CD4-positive, alpha-beta T cell treated with Interleukin-17A for 4 hours (primary cell): ENCODE results near the gene FAM43A.

Experiments used
- DNase-seq: peaks from one replicate; pipeline ENCODE4 v3.0.0-alpha.2; 2020; ENCODE audit warnings: mixed read lengths

The FAM43A gene

GRCh38 chr3:194711913-194712312, 26.2 kb downstream of the FAM43A start:
- no peak for DNase-seq

DNA sequence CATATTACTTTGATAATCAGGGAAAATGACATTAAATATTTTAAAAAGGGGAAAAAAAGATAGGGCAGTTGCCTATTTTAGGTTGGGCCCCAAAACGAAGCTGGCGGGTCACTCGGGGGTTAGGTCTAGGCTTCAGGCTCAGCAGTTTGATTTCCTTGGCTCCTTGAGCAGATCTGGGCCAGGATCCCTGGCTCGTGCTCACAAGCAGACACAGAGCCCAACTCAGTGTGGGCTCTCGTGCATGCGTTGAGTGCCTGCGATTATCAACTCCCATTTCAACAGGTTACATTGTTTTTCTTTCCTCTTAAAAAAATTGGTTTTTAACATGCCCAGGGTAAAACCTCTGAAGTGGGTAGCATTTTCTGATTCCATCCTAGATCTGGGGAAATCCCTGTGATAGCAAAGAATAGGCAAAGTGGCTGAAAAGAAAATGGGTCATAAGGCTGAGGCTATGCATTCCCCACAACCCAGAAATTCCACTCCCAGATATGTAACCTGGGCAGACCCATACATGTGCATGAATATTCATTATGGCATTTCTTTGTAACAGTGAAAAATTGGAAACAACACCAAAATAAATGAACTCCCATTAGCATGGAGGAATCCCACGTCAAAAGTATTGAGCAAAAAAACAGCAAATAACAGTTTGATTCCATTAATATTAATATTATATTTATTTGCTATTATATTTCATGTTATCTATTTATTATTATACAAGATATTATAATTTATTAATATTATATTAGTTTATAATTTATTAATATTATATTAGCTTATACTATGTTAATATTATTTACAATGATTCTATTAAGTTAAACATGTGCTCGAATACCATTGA, 27.8 kb downstream of the FAM43A start:
- DNase-seq, result no peak

DNA sequence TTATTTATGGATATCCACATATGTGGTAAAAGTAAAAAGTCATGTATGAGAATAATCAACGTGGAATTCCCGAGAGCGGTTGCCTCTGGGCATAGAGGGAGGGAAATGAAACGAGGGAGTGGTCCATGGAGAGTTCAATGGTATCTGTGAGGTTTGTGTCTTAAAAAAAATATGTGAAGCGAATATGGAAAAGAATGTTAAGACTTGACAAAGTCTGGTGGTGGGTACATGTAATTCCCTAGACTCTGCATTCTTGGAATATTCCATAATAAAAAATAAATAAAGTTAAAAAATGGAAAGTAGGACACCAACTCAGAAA, 28.4 kb downstream of the FAM43A start:
- no peak for DNase-seq

DNA sequence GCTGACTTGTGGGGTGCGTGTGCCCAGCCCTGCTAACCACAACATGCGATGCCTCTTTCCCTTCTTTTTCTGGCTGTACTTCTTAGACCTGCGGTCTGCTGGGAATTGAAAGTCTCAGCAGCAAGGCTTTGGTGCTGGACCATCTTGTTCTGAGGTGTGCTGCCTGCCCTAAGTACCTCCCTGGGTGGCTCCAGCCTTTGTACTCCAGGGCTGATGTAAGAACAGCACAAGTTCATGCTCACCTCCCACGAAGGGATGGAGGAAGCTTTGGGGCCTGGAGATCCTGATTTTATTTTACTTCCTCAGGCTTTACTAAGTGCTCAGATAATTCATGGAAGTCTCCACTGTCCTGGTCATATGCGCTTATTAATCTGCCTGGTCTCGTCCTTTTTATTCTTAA, 28.9 kb downstream of the FAM43A start:
- DNase-seq, result no peak

GRCh38 chr3:194715022-194715800, 29.5 kb downstream of the FAM43A start:
- no peak for DNase-seq

DNA sequence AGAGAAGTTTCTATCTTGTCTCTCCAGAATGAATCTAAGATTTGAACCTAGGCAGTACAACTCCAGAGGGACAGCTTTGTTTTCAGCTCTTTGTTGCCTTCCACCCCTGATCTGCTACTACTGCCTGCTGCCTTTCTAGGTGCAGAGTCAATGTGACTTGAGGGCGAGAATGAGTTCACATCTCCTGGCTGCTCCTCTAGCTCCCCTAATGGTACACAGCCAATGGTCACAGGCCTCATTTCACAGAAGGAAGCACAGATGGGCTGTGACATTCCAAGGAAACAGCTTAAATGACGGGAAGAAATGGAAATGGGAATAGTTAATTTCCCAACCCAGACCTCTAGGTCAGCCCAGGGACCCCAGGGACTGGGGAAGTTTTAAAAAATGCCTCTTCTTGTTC, 32.4 kb downstream of the FAM43A start:
- no peak for DNase-seq

DNA sequence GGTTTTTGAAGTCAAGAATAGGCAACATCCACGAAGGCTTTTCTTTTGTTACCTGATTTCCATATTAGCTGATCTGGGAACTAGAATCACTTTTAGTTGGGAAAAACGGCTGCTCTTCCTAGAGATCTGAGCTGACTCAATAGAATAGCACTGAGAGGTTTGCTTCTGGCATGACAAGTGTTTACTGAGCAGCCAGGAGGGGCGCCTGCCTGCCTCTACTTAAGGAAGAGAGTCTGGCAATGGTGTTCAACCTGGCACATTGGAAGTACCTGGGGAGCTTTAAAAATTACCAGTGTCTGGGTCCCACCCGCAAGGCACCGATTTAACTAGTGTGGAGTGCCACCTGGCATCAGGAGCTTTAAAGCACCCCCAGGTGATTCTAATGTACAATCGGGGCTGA, 34.4 kb downstream of the FAM43A start:
- no peak for DNase-seq

- no peak for DNase-seq
Observed at GRCh38 chr3:194723846-194724618, 38.3 kb downstream of the FAM43A start.

DNA sequence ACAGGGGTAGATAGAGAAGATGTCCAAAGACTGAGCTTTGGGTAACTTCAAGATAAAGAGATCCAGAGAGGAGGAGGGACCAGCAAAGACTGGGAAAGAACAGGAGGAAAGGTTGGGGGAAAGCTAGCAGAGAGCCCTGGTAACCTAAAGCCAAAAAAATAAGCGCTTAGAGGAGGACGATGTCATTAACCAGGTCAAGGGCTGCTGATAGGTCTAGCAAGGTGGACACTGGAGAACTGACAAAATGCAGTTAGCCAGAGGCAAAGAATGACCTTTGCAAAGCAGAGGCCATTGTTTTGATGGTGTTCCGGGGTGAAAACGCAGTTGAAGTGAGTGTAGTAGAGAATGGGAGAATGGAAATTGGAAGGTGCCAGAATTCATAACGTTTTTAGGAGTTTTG, 39.7 kb downstream of the FAM43A start:
- DNase-seq, result no peak

DNA sequence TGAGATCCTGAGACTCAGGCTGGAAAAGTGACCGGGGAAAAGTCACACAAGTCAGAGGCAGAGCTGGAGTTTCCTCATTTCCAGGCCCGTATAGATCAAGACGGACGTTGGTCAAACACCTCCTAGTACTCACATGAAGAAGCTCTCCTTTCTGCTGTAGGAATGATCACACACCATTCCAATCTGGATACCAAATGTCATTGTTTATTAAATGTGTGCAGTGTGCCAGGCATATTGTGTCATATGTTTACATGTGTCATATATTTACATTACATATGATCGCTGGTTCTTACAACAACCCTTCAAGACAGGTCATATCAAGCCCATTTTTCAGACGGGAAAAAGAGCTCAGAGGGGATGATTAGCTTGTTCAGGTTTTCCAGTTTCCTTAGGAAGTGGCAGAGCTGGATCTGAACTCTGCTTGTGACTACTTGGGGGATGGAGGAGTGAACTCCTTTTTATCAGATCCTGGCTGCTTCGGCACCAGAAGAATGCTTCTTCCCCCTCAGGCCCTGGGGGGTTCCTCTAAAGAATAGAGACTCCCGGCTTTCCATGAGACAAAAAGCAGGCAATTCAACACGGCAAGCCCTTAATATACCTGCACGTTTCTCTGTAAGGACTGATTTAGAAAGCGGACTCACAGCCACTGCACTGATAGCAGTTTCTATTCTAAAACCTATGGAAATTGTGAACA, 41.9 kb downstream of the FAM43A start:
- no peak for DNase-seq

DNA sequence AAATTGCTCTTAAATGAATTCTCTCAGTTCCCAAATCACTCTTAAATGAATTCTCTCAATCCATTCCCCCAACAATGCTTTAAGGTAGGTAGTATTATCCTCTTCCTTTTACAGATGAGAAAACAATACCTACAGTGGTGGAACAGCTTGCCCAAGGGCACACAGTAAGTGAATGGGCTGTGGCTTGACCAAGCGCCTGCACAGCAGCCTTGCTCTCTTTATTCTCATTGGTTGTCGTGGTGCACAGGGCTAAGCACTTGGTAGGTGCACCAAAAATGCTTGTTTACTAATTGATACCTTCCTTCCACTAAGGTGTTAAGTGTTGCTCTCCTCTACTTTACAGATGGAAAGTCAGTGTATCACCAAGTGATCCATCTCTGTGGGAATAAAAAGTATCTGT, 43.3 kb downstream of the FAM43A start:
- DNase-seq, result no peak

DNA sequence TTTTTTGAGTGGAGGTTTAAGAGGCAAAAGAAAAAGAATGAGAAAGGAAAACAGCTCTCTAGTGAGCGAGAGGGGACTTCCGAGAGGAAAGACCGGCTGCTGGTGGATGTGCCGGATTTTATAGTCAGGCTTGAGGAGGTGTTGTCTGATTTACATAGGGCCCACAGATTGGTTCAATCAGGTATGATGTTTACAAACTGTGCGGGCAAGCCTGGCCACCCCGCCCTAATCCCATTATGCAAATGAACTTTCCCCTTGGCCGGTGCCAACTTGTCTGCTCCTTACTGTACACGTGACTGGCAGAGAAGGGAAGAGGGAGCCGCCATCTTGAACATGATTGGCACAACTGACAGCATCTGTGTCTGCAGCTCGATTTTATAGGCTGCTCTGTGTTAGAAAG, 44.7 kb downstream of the FAM43A start:
- no peak for DNase-seq

DNA sequence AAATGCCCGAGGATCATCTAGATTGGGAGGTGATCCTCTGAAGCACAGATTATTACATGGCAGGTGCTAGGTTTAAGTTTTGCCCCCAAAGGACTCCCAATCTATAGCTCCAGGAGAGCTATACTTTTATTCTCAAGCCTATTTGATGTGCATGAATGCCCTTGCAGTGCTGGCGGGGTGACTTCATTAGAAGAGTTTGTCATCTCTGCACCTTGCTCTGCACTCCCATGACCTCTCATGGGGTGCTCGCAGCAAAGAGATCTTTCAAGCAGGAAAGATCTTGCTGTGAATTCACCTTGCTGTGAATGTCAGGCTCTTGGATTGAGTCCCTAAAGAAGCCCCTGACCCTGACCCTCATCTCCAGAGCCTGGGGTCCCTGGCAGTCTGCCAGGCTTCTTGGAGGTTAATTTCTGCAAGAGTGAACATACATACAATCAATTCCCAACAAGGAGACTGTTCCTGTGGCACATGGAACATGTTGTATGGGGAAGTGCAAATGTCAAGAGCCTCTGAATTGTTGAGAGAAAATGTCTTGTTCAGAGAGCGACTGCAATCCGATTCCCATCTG, 45.9 kb downstream of the FAM43A start:
- no peak for DNase-seq

GRCh38 chr3:194732617-194733016, 46.9 kb downstream of the FAM43A start:
- no peak for DNase-seq

DNA sequence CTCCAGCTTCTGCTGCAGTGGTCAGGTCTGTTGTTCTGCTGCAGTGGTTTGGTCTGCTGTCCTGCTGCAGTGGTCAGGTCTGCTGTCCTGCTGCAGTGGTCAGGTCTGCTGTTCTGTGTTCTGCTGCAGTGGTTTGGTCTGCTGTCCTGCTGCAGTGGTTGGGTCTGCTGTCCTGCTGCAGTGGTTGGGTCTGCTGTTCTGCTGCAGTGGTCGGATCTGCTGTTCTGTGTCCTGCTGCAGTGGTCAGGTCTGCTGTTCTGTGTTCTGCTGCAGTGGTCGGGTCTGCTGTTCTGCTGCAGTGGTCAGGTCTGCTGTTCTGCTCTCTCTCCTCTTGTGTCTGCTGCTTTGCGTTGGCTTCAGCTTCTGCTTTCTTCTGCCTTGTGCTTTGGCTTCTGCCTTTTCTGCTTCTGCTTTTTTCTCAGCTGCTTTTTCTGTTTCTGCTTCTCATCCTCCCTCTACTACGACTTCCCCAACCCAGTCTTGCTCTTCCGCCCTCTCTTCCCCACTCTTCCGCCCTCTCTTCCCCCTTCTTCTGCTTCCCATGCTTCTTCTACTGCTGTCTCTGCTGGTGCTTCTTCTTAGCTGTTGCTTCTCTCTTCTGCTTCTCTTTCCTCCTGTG, 50.7 kb downstream of the FAM43A start:
- DNase-seq, result no peak

- DNase-seq, result no peak
Observed at GRCh38 chr3:194736896-194737600, 51.4 kb downstream of the FAM43A start.
